OCI-LY1 (cell line): ENCODE data around the gene FARSA.

Experiments
- EZH2 ChIP-seq: fragments of 200-600 bp; sonication (generic), shearing (Covaris generic); IDR thresholded peaks from 2 replicates; pipeline ENCODE4 v1.8.0; 2017; ENCODE audit warnings: borderline replicate concordance, mixed run types, mild to moderate bottlenecking, antibody characterized with exemption, low read length, moderate library complexity, mixed read lengths
- TF ChIP-seq, protein P1 (sequence below): fragments of 200-600 bp; sonication (generic), shearing (Covaris generic); IDR thresholded peaks from 2 replicates; pipeline ENCODE4 v1.5.1; 2017; ENCODE audit warnings: mild to moderate bottlenecking, antibody characterized with exemption, low read length, moderate library complexity, mixed read lengths

DNA sequence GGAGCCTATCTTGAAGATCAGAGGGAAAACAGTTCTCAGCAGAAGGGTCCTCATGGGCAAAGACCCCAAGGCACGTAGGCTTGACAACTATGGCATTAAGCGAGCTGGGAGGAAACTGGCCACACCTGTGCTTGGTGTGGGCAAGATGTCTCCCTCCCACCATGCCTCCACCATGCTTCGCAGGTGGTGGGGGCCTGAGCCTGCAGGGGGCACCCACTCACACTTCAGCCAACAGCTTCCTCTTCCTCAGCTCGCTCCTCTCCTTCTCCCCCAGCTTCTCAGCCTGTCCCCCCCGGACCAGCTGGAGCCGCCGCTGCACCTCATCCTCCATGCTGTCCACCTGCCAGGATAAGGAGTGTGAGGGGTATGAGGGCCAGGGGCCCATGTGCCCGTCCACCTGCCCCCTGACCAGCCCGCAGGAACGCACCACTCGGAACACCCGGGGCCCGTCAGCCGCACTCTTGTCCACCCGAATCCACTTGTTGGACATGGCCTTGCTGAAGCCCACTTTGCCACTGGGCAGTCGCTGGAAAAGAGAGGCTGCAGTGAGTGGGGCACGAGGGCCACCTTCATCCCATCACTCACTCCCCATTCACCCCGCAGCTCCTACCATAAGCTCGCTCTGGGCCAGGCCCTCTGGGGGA, 3.4 kb downstream of the FARSA start:
- TF ChIP-seq, protein P1, sequence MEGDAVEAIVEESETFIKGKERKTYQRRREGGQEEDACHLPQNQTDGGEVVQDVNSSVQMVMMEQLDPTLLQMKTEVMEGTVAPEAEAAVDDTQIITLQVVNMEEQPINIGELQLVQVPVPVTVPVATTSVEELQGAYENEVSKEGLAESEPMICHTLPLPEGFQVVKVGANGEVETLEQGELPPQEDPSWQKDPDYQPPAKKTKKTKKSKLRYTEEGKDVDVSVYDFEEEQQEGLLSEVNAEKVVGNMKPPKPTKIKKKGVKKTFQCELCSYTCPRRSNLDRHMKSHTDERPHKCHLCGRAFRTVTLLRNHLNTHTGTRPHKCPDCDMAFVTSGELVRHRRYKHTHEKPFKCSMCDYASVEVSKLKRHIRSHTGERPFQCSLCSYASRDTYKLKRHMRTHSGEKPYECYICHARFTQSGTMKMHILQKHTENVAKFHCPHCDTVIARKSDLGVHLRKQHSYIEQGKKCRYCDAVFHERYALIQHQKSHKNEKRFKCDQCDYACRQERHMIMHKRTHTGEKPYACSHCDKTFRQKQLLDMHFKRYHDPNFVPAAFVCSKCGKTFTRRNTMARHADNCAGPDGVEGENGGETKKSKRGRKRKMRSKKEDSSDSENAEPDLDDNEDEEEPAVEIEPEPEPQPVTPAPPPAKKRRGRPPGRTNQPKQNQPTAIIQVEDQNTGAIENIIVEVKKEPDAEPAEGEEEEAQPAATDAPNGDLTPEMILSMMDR: no peak
- no peak for TF ChIP-seq EZH2
